NCI-H748 (cell line): ENCODE results near the gene HHEX.
"Not testable (repeated sequence)": the region's sequence is repeated elsewhere in the genome, so short reads cannot be mapped to it uniquely, and the experiment has no call there.

Experiments
- DNase-seq: peaks from one replicate; lab custom pipeline; 2025; ENCODE audit not compliant: unreplicated experiment; lab: John Stamatoyannopoulos, UW

The HHEX gene

GRCh38 chr10:92732958-92733357 is 43.2 kb downstream of the HHEX start:
- DNase-seq: no peak

GRCh38 chr10:92734301-92734700 is 44.5 kb downstream of the HHEX start:
- DNase-seq: no peak

- DNase-seq: no peak
Measured at GRCh38 chr10:92735938-92736337, 46.2 kb downstream of the HHEX start.

GRCh38 chr10:92737484-92737883 is 47.7 kb downstream of the HHEX start:
- peak; percentile 6 for DNase-seq

- DNase-seq: no peak
Measured at GRCh38 chr10:92740762-92741161, 51.0 kb downstream of the HHEX start.

- DNase-seq: not testable (repeated sequence)
Measured at GRCh38 chr10:92741741-92742140, 52.0 kb downstream of the HHEX start.

GRCh38 chr10:92742331-92743228 is 52.8 kb downstream of the HHEX start:
- no peak for DNase-seq
